NCI-H446 treated with DMSO at 0.1 percent for 48 hours (cell line): ENCODE measurements around the gene SMYD3.
A peak's percentile ranks its signal among the peaks of the same experiment; 100 is the strongest.

Experiments
- DNase-seq: peaks from one replicate; lab custom pipeline; 2025; lab: John Stamatoyannopoulos, UW

The SMYD3 gene

GRCh38 chr1:245871915-245872314, 635.2 kb downstream of the SMYD3 start:
- DNase-seq: no peak

DNA sequence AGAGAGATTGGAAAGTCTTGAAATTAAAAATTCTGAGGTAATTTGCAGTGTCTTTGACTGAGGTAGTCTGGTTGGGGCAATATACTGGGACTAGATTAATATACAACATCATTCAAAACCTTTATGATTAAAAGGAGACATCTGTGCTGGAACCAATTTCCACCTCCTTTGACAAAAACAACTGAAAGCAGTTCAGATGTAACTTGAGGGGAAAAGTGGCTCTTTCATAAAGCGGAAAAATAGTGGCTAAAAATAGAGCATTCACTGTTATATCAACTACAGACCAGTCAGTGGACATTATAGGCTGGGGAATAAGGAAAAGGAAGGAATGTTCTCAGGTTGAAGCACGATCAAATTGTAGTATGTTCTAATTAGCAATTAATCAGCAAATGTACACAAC, 635.9 kb downstream of the SMYD3 start:
- no peak for DNase-seq

DNA sequence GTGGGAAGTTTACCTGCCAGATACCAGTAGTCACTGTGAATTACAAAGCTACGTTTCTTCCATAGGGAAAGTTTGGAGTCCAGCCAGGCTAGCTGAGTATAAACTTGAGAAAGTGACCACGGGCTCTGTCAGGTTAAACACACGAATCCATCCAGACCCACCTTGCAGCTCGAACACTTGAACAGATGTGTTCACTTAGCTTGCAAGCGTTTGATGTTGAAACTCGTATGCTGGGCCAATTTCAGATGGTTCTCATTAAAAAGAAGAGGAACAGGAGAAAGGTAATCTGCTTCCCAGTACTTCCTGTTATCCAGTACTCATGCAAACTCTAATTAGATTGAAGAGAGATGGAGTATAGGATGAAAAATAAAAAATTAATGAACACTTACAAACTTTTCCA, 636.4 kb downstream of the SMYD3 start:
- DNase-seq: no peak

- no peak for DNase-seq
Observed at GRCh38 chr1:245869847-245870246, 637.2 kb downstream of the SMYD3 start.

DNA sequence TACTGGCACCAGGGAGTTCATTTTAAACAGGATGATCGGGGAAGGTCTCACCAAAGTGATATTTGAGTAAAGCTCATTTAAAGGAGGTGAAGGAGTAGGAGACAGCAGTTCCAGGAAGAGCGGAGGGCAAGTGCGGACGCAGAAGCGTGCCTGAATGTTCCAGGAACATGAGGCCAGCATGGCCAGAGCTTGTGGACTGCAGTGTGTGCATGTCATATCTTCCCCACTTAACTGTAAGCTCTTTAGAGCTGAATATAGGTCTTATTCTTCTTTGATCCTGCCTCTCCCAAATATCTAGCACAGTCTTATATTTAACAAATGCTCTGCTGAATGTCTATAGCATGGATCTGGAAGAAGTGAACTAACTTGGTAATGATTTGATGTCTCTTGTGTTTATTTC, 639.3 kb downstream of the SMYD3 start:
- DNase-seq: no peak

DNA sequence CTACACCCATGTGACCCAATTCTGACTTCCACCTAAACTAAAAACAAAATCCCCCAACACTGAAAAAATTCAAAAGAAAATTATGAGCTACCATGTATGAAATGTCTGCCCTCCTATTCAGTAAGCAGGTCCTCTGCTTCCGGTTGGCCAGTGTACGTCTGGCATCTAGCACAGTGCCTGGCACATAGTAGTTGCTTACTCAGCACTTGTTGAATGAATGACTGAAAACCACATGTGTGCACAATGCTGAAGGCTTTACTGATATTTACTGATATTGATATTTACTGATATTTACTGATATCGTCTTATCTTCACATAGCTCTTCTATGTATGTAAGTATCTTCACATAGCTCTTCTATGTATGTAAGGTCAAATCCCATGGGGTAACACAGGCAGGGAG, 642.2 kb downstream of the SMYD3 start:
- DNase-seq: no peak

GRCh38 chr1:245863566-245864184, 643.4 kb downstream of the SMYD3 start:
- no peak for DNase-seq

DNA sequence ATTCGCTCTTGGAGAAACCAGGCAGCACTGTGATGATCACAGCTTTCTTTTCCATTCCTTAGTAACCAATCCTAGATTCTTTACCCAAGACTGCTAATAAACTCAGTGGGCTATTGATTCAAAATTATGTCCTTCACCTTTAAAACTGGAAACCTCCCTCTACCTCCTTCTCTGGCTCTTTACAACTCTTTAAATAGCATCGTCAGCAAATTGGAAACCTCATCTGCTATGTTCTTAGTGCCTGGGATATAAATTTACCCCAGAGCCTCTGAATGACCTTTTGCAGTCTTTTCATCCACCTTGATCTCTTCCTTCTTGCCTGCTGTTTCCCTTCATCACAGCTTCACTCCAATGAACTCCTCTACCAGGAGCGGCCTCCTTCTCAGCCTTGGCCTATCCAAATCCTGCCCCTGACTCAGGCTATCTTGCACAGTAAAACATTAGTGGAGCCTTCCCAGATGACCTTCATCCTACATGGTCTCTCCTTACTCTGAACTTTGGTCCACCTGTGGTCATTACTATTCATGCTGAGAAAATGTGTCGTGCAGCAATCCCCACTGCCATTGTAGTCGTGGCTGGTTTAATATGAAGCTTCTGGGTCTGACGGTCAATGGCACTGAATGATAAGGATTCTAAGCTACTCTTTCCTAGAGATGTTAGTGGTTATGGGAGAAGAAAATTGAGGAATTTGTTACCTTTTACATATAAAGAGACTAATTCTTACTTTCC, 644.1 kb downstream of the SMYD3 start:
- no peak for DNase-seq

DNA sequence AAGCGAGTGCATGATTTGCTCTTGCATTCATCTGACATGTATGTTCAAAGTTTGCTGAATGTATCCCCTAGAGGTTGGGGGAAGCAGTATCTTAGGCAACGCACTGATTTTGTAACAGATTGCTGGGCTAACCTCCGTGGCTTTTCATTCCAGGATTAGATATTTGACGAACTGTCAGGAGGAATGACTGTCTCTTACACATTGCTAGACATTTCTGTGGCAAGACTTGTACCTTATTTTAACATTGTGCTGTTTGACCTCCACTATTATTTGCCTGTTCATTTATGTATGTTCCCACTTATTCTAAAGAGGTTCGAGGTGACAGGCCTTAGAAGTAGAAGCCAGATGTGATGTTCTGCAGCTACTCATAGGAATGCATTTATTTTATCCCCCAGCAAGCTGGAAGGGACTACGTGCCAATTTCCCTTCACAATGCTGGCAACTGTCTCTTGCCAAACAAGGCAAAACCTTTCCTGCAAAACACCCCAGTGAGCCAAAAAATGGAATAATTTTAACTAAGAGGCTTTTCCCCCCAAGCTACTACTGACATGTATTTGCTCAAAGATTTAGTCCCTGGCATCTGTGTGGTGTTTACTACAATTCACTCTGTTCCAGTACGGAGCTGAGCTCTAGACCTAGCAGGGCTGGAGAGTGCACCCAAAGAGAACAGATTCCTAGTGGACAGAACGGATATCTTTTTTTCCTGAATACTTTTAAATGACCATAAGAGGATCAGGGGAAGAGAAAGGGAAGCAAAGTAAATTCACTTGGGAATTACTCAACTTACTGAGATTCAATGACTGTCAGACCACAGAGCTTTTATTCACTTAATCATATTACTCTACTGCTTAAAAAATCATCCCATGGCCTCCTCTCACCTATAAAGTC, 646.2 kb downstream of the SMYD3 start:
- DNase-seq: peak; percentile 38

GRCh38 chr1:245859493-245860114, 647.5 kb downstream of the SMYD3 start:
- no peak for DNase-seq

GRCh38 chr1:245858722-245859492, 648.2 kb downstream of the SMYD3 start:
- no peak for DNase-seq

DNA sequence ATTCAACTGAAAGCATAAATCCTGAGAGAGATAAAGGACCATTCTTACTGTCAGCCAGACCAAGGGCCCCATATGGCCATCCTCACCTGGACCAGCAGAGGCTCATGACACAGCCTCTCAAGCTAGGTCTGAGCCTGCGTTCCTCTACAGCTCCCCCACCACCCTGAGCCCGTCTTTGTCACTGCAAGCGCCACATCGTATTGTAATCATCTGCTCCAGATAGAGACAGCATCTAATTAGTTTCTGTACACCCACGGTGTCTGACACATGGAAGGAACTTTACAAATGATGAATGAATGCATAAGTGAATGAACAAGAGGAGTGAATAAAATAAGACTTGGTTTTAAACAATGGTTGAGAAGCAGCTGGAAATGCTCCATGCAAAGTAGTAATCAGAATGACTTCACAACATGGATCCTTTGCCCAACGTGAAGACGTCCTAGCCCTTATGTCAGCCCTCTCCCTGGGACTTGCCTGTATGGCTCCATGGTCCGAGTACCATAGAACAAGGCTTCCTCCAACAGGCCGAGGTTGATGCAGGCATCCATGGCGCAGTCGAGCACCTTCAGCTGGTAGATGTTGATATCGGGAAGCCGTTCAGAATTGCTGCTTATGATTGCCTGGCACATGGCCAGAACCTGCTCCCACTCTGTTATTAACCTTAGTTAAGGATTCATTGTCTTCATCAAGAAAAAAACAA, 648.9 kb downstream of the SMYD3 start:
- DNase-seq: no peak

- no peak for DNase-seq
Observed at GRCh38 chr1:245856944-245857531, 650.0 kb downstream of the SMYD3 start.

DNA sequence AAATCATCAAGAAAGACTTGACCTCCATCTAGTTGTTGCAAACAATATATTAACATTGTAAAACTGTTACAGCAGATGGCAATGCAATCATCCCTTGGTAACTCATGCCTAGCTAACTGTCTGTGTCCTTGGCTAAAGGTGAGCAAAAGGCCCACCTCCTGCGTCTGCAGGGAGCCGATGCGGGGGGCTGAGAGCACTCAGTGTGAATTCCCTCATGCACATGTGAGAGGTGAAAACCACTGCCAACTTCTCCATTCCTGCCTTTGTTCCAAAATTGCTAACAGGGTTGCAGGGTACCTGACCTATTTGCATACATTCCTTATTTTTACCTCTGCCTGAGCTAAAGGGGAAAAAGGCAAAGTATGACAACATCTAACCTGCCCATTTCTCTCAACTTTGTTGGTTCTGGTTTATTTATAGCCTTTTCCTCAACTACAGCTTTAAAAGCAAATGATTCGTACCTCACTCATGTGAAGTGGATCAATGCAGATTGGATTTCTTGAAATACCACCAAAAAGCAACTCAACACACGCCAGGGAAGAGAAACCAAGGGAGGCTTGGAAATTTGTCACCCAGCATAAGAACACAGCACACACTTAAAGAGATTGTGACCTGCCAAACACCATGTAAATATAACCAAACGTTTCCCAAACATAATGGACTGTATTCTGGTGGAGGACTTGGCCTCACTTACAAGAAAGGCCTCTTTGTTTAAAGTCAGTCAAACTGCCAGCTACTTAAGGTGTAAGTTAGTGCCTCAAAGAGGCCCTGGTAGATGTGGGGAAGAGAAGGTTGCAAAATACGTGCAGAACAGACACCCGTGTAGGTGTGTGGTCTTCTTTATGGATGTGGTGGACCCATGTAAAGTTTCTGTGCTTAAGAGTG, 651.0 kb downstream of the SMYD3 start:
- no peak for DNase-seq

GRCh38 chr1:245853291-245853690, 653.8 kb downstream of the SMYD3 start:
- no peak for DNase-seq

- no peak for DNase-seq
Observed at GRCh38 chr1:245843101-245843500, 664.0 kb downstream of the SMYD3 start.

- no peak for DNase-seq
Observed at GRCh38 chr1:245842106-245842505, 665.0 kb downstream of the SMYD3 start.

DNA sequence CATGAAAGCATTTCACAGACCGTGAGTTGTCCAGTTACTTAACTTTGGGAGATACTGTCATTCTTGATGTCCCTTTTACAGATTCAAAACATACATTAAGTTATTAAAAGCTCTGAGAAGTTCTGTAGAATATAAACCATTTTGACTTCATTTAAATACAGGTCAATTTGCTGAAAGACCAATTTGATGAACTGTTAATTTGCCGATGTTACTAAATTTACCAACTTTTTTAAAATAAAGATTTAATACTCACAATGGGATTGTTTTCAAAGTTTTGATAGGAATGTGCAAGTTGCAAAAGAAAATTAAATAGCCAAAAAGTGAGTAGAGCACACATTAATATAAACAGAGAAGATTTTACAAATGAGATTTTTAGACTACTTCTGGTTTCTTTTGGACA, 666.1 kb downstream of the SMYD3 start:
- DNase-seq: no peak

GRCh38 chr1:245837718-245838117, 669.4 kb downstream of the SMYD3 start:
- no peak for DNase-seq

GRCh38 chr1:245835386-245835785, 671.7 kb downstream of the SMYD3 start:
- DNase-seq: no peak
